ENCODE data around the gene PPM1G. TPM values are rescaled to one million over a fixed set of nuclear protein-coding genes. Genes with fewer than 3 reads are reported as not detected.
A peak's percentile ranks its signal among the peaks of the same experiment; 100 is the strongest.

The PPM1G gene
- total RNA-seq, 1 donor from 2014 or later: 51.8 TPM

- ATAC-seq: no peak
- H3K4me1 ChIP-seq: no peaks in the 10 kb centered on the region
- intact Hi-C loops (cut with DNase I): no loop called here
- H3K4me3 ChIP-seq: no peak overlapping the region
- no peaks in the 10 kb centered on the region for H3K27me3 ChIP-seq
- no peak for TF ChIP-seq CTCF (IDR thresholded peaks at IDR 0.05)
- DNase-seq: no peak
- peaks cover 13% of the 10 kb centered on the region for H3K36me3 ChIP-seq
- H3K9me3 ChIP-seq: no peaks in the 10 kb centered on the region
- no peak overlapping the region for H3K27ac ChIP-seq
These were observed 18.3 kb downstream of the PPM1G start for GRCh38 chr2:27390822-27391679.

- DNase-seq: no peak
- no peak overlapping the region for H3K4me3 ChIP-seq
- no peaks in the 10 kb centered on the region for H3K27me3 ChIP-seq
- no peak for ATAC-seq
- H3K4me1 ChIP-seq: peaks cover 15% of the 10 kb centered on the region
- H3K36me3 ChIP-seq: peaks cover 58% of the 10 kb centered on the region
- peak overlapping the region; percentile 91 for H3K27ac ChIP-seq
- TF ChIP-seq CTCF (IDR thresholded peaks at IDR 0.05): no peak
- intact Hi-C loops (cut with DNase I): no loop called here
- H3K9me3 ChIP-seq: no peaks in the 10 kb centered on the region
These were observed 27.7 kb downstream of the PPM1G start for GRCh38 chr2:27381577-27382181.

GRCh38 chr2:27380626-27381545 lies 28.5 kb downstream of the PPM1G start, which contains the start of gene ZNF513:
TSS of gene ZNF513 (minus strand) at chr2:27380734. CDS start at chr2:27380526, 208 bp downstream.
- Histone ChIP-seq H3K4me1 (peaks cover 15% of the 10 kb centered on the region), H3K36me3 (peaks cover 58% of the 10 kb centered on the region), H3K27me3 (no peaks in the 10 kb centered on the region), H3K9me3 (no peaks in the 10 kb centered on the region), H3K4me3 (peak within 1 kb of the TSS; percentile 78), H3K27ac (peak within 1 kb of the TSS; percentile 91)
- no peak for TF ChIP-seq CTCF (IDR thresholded peaks at IDR 0.05)
- ATAC-seq (peak; percentile 95), DNase-seq (peak; percentile 99)
- intact Hi-C loops (cut with DNase I): no loop called here

GRCh38 chr2:27379836-27380625 lies 29.4 kb downstream of the PPM1G start:
- intact Hi-C loops (cut with DNase I): no loop called here
- H3K36me3 ChIP-seq: peaks cover 58% of the 10 kb centered on the region
- H3K27ac ChIP-seq: peak overlapping the region; percentile 91
- peak overlapping the region; percentile 78 for H3K4me3 ChIP-seq
- TF ChIP-seq CTCF (IDR thresholded peaks at IDR 0.05): no peak
- DNase-seq (peak; percentile 89), ATAC-seq (peak; percentile 64)
- H3K4me1 ChIP-seq: peaks cover 15% of the 10 kb centered on the region
- no peaks in the 10 kb centered on the region for H3K27me3 ChIP-seq
- H3K9me3 ChIP-seq: no peaks in the 10 kb centered on the region

GRCh38 chr2:27379383-27379835 lies 30.0 kb downstream of the PPM1G start:
- Histone ChIP-seq H3K27ac (peak overlapping the region; percentile 91), H3K4me1 (peaks cover 15% of the 10 kb centered on the region), H3K27me3 (no peaks in the 10 kb centered on the region), H3K36me3 (peaks cover 58% of the 10 kb centered on the region), H3K9me3 (no peaks in the 10 kb centered on the region), H3K4me3 (peak overlapping the region; percentile 78)
- DNase-seq: no peak
- no peak for ATAC-seq
- TF ChIP-seq CTCF (IDR thresholded peaks at IDR 0.05): no peak
- intact Hi-C loops (cut with DNase I): no loop called here
